A673 (cell line): Measurements from ENCODE around the gene TXLNG.

ENCODE experiments used
- CTCF ChIP-seq: fragments of 300-800, 200-600 bp; sonication (generic); conservative IDR thresholded peaks from 2 replicates; pipeline ENCODE4 v1.5.1; 2017; ENCODE audit warnings: low read depth, mild to moderate bottlenecking, antibody characterized with exemption, low read length, moderate library complexity, mixed read lengths
- EZH2 ChIP-seq: fragments of 200-600 bp; sonication (generic); IDR thresholded peaks from 2 replicates; pipeline ENCODE4 v1.6.1; 2017; ENCODE audit warnings: borderline replicate concordance, low read depth, mild to moderate bottlenecking, mixed read lengths, antibody characterized with exemption, low read length; ENCODE audit not compliant: poor library complexity, severe bottlenecking

DNA sequence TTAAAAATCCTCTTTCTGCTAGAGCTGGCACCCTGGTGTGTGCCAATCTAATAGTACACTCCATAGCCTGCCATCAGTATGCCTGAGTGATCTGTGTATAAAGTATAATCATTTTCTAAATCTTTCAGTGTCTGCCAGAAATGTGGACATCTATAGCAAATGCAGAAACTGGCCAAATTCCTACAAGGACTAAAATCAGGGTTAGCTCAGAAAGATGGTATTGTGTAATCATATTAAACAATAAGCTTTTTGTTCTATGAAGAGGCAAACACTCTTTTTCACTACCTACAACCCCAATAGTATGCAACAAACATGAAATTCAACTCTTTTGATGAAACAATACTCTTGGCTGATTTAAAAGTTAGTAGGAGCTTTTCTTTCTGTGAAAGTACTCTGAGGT lies 7.7 kb upstream of the TXLNG start:
- no peak for TF ChIP-seq CTCF
- no peak for TF ChIP-seq EZH2
